ENCODE measurements around the gene SPRYD3.

DNA sequence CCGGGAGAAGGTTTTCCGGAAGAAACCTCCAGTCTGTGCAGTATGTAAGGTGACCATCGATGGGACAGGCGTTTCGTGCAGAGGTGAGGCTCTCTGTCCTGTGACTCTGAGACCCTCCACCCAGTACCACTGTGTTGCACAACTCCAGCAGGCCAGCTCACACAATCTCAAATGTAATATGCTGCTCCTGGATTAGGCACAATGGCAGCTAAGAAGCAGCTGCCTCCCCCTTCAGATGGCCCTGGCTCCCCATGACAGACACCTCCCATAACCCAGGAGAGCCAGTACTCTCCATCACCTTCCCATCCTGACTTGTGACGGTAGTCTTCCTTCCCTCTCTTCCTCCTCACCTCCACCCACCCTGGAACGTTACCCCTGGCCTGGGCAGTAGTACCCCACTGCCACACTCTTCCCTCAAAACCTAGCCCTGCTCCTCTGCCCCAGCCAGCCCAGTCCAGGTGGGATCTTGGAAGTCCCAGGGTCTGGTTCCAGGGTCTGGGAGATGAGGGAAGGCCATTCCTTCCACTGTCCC lies 27.2 kb downstream of the SPRYD3 start:
- TF ChIP-seq, protein P1, sequence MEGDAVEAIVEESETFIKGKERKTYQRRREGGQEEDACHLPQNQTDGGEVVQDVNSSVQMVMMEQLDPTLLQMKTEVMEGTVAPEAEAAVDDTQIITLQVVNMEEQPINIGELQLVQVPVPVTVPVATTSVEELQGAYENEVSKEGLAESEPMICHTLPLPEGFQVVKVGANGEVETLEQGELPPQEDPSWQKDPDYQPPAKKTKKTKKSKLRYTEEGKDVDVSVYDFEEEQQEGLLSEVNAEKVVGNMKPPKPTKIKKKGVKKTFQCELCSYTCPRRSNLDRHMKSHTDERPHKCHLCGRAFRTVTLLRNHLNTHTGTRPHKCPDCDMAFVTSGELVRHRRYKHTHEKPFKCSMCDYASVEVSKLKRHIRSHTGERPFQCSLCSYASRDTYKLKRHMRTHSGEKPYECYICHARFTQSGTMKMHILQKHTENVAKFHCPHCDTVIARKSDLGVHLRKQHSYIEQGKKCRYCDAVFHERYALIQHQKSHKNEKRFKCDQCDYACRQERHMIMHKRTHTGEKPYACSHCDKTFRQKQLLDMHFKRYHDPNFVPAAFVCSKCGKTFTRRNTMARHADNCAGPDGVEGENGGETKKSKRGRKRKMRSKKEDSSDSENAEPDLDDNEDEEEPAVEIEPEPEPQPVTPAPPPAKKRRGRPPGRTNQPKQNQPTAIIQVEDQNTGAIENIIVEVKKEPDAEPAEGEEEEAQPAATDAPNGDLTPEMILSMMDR (conservative IDR thresholded peaks at IDR 0.05), result no peak
- TF ChIP-seq ZFX (IDR thresholded peaks at IDR 0.05), result no peak

All from C4-2B (cell line).